SK-N-MC (cell line): ENCODE measurements around the gene NRN1L.

ENCODE experiments used
- DNase-seq: peaks from one replicate; pipeline ENCODE4 v3.0.0-alpha.2; 2011; ENCODE audit warnings: low read depth, low spot score
- H3K27ac ChIP-seq: fragments of 200-600 bp; sonication (generic); 2 replicates; pipeline ENCODE4 v1.5.1; 2016; ENCODE audit warnings: mixed run types
- H3K36me3 ChIP-seq: fragments of 200-600 bp; sonication (generic); 2 replicates; pipeline ENCODE4 v1.6.1; 2017; ENCODE audit warnings: antibody characterized with exemption, low read length, mixed read lengths; ENCODE audit not compliant: insufficient read depth
- H3K4me3 ChIP-seq: fragments of 200-600 bp; sonication (generic); 2 replicates; pipeline ENCODE4 v1.5.1; 2016
- H3K9ac ChIP-seq: fragments of 200-600 bp; sonication (generic); 2 replicates; pipeline ENCODE4 v1.8.0; 2017; ENCODE audit warnings: mixed run types, mixed read lengths; ENCODE audit not compliant: insufficient read length
- H3K9me3 ChIP-seq: fragments of 200-600 bp; sonication (generic); 2 replicates; pipeline ENCODE4 v1.6.1; 2017; ENCODE audit warnings: low read depth, mild to moderate bottlenecking, antibody characterized with exemption, low read length, moderate library complexity, mixed read lengths
- EZH2 ChIP-seq: fragments of 200-600 bp; sonication (generic); IDR thresholded peaks from one replicate; pipeline ENCODE4 v1.6.1; 2017; ENCODE audit warnings: antibody characterized with exemption
- FOXP2 ChIP-seq: optimal IDR thresholded peaks from 2 replicates; pipeline ENCODE3; 2011; ENCODE audit warnings: mild to moderate bottlenecking, moderate library complexity; ENCODE audit not compliant: insufficient read depth; ENCODE audit errors: extremely low read length, control extremely low read depth
- POLR2AphosphoS5 ChIP-seq: IDR thresholded peaks from 2 replicates; pipeline ENCODE4 v1.6.1; 2012; ENCODE audit warnings: mild to moderate bottlenecking, low read depth, low read length, borderline replicate concordance

NRN1L gene

GRCh38 chr16:67892899-67893742 is 8.4 kb downstream of the NRN1L start, which contains the start of gene PSKH1:
TSS of gene PSKH1 (plus strand) at chr16:67893254. CDS start at chr16:67908750, 15,496 bp downstream.
- Histone ChIP-seq H3K9me3 (no peaks in the 10 kb centered on the region), H3K4me3 (peak within 1 kb of the TSS; percentile 84), H3K27ac (no peak within 1 kb of the TSS), H3K9ac (peak within 1 kb of the TSS; percentile 89), H3K36me3 (no peaks in the 10 kb centered on the region)
- DNase-seq: peak; percentile 26
- TF ChIP-seq FOXP2 (no peak), POLR2AphosphoS5 (peak; percentile 60; the same call in 1 of the 2 replicates)

- no peak for DNase-seq
- Histone ChIP-seq H3K27ac (no peak overlapping the region), H3K9ac (peak overlapping the region; percentile 89), H3K36me3 (no peaks in the 10 kb centered on the region), H3K9me3 (no peaks in the 10 kb centered on the region), H3K4me3 (peak overlapping the region; percentile 84)
- TF ChIP-seq EZH2 (no peak), FOXP2 (no peak), POLR2AphosphoS5 (no peak)
Observed at GRCh38 chr16:67893743-67894399, 9.2 kb downstream of the NRN1L start.

DNA sequence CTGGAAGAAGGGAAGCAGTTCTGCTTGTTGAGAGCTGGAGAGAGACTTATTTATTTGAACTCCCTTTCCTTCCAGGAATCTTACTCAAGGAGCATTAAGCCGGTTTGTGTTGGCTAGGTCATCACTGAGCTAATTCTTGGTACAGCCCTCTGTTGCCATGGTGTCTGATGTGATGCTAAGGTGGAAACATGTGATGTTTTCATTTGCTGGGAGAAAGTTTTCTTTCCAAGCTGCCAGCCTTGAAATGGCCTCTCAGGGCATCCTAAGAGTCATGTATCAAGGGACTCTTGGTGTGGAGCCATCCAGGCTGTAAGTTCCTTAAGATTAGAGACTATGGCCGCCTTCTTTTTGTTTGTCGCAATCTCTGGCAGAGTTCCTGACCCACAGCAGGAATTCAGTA is 12.5 kb downstream of the NRN1L start:
- no peak overlapping the region for H3K4me3 ChIP-seq
- H3K9me3 ChIP-seq: no peaks in the 10 kb centered on the region
- H3K27ac ChIP-seq: no peak overlapping the region
- no peaks in the 10 kb centered on the region for H3K36me3 ChIP-seq
- H3K9ac ChIP-seq: no peak overlapping the region
- DNase-seq: no peak
- TF ChIP-seq POLR2AphosphoS5 (no peak), EZH2 (no peak), FOXP2 (no peak)

- no peaks in the 10 kb centered on the region for H3K36me3 ChIP-seq
Observed at GRCh38 chr16:67901734-67902133, 17.0 kb downstream of the NRN1L start.

DNA sequence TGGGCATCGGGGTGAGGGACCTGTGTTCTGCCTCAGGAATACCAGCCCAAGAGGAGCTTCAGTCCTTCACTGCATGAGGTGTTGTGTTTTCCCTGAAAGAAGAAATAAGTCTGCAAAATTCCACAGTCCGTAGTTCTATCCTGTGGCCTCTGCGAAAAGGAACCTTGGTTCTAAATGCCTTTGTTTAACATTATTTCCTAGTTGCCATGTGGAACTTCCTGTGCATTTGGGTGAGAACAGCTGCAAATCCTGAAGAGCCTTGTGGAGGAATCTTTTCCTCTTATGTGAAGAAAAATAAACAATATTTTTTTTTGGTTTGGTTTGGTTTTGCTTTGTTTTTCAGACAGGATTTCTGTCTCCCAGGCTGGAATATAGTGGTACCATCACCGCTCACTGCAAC is 18.1 kb downstream of the NRN1L start:
- H3K4me3 ChIP-seq: no peak overlapping the region
- no peak for DNase-seq
- H3K27ac ChIP-seq: no peak overlapping the region
- H3K36me3 ChIP-seq: no peaks in the 10 kb centered on the region
- H3K9ac ChIP-seq: no peak overlapping the region
- TF ChIP-seq EZH2: no peak
- TF ChIP-seq FOXP2: no peak
- TF ChIP-seq POLR2AphosphoS5: no peak
- no peaks in the 10 kb centered on the region for H3K9me3 ChIP-seq

More at GRCh38 chr16:67901734-67902133, 17.0 kb downstream of the NRN1L start:
- Histone ChIP-seq H3K4me3 (no peak overlapping the region), H3K9ac (no peak overlapping the region), H3K27ac (no peak overlapping the region), H3K9me3 (no peaks in the 10 kb centered on the region)
- DNase-seq: no peak
- no peak for TF ChIP-seq POLR2AphosphoS5
- no peak for TF ChIP-seq FOXP2
- TF ChIP-seq EZH2: no peak

GRCh38 chr16:67907397-67908180 is 22.9 kb downstream of the NRN1L start:
- H3K4me3 ChIP-seq: no peak overlapping the region
- no peaks in the 10 kb centered on the region for H3K9me3 ChIP-seq
- DNase-seq: no peak
- TF ChIP-seq POLR2AphosphoS5 (no peak), FOXP2 (no peak), EZH2 (no peak)
- no peaks in the 10 kb centered on the region for H3K36me3 ChIP-seq
- H3K27ac ChIP-seq: no peak overlapping the region
- H3K9ac ChIP-seq: no peak overlapping the region

- H3K9me3 ChIP-seq: no peaks in the 10 kb centered on the region
- H3K27ac ChIP-seq: no peak overlapping the region
- TF ChIP-seq EZH2: no peak
- TF ChIP-seq POLR2AphosphoS5: no peak
- no peak for TF ChIP-seq FOXP2
- no peak overlapping the region for H3K4me3 ChIP-seq
- no peak overlapping the region for H3K9ac ChIP-seq
- no peaks in the 10 kb centered on the region for H3K36me3 ChIP-seq
- DNase-seq: no peak
Observed at GRCh38 chr16:67909056-67909742, 24.5 kb downstream of the NRN1L start.

DNA sequence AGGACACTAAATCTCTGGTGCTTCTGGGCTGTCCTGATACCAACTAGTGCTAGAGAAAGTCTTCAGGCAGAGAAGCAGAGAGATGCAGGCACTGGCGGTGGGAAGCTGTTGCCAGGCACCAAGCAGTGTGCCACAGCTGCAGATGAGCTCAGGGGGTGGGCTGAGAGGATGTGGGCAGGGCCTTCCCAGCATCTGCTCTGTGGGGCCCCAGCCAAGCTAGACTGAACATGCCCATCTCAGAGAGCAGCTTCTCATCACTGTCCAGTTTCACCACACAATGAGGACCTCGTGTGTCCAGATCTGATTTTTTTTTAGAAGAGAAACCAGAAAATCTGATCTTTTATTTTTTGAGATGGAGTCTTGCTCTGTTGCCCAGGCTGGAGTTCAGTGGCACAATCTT is 25.5 kb downstream of the NRN1L start:
- Histone ChIP-seq H3K9me3 (no peaks in the 10 kb centered on the region), H3K4me3 (no peak overlapping the region), H3K9ac (no peak overlapping the region), H3K27ac (no peak overlapping the region), H3K36me3 (no peaks in the 10 kb centered on the region)
- DNase-seq: no peak
- TF ChIP-seq EZH2 (no peak), POLR2AphosphoS5 (no peak), FOXP2 (no peak)
